NCI-H2227 (cell line): ENCODE results near the gene TRIM8.

Experiments
- DNase-seq: peaks from one replicate; lab custom pipeline; 2025; ENCODE audit not compliant: unreplicated experiment; lab: John Stamatoyannopoulos, UW

TRIM8 gene

GRCh38 chr10:102644066-102644645 is at the start of gene TRIM8:
Gene TRIM8 (plus strand): TSS chr10:102644479. CDS start chr10:102644618, 139 bp downstream.
- DNase-seq: peak; percentile 67

- no peak for DNase-seq
Observed at GRCh38 chr10:102595293-102595692, 49.0 kb upstream of the TRIM8 start.

GRCh38 chr10:102595897-102596296 is 48.4 kb upstream of the TRIM8 start:
- no peak for DNase-seq

- DNase-seq: peak; percentile 75
Observed at GRCh38 chr10:102596506-102596971, 47.7 kb upstream of the TRIM8 start.

GRCh38 chr10:102597131-102597991 is 46.9 kb upstream of the TRIM8 start:
- no peak for DNase-seq

- DNase-seq: no peak
Observed at GRCh38 chr10:102598243-102598642, 46.0 kb upstream of the TRIM8 start.

GRCh38 chr10:102599565-102600327 is 44.5 kb upstream of the TRIM8 start:
- DNase-seq: no peak

- no peak for DNase-seq
Observed at GRCh38 chr10:102600816-102601215, 43.5 kb upstream of the TRIM8 start.

- no peak for DNase-seq
Observed at GRCh38 chr10:102601639-102602038, 42.6 kb upstream of the TRIM8 start.

- DNase-seq: no peak
Observed at GRCh38 chr10:102602272-102603045, 41.8 kb upstream of the TRIM8 start.

GRCh38 chr10:102603946-102604345 is 40.3 kb upstream of the TRIM8 start:
- no peak for DNase-seq

GRCh38 chr10:102604439-102604841 is 39.8 kb upstream of the TRIM8 start:
- DNase-seq: no peak

GRCh38 chr10:102605712-102606111 is 38.6 kb upstream of the TRIM8 start:
- no peak for DNase-seq

- no peak for DNase-seq
Observed at GRCh38 chr10:102608487-102608886, 35.8 kb upstream of the TRIM8 start.

GRCh38 chr10:102610441-102610887 is 33.8 kb upstream of the TRIM8 start:
- DNase-seq: no peak

GRCh38 chr10:102611514-102612087 is 32.7 kb upstream of the TRIM8 start:
- no peak for DNase-seq

- no peak for DNase-seq
Observed at GRCh38 chr10:102612964-102613275, 31.4 kb upstream of the TRIM8 start.

- no peak for DNase-seq
Observed at GRCh38 chr10:102613286-102613685, 31.0 kb upstream of the TRIM8 start.

- DNase-seq: no peak
Observed at GRCh38 chr10:102613785-102614184, 30.5 kb upstream of the TRIM8 start.

GRCh38 chr10:102614888-102615287 is 29.4 kb upstream of the TRIM8 start:
- DNase-seq: no peak

- no peak for DNase-seq
Observed at GRCh38 chr10:102615361-102615760, 28.9 kb upstream of the TRIM8 start.
